Loucy (cell line): ENCODE measurements around the gene GNG8.

Experiments used
- H2AFZ ChIP-seq: fragments of 200-600 bp; sonication (generic); 2 replicates; pipeline ENCODE4 v1.6.0; 2016; ENCODE audit warnings: antibody characterized with exemption, mild to moderate bottlenecking, low read length, moderate library complexity
- H3F3A ChIP-seq: fragments of 200-600 bp; 2 replicates; pipeline ENCODE4 v1.6.0; 2016; ENCODE audit warnings: antibody characterized with exemption, low read depth, mild to moderate bottlenecking
- H3K27me3 ChIP-seq: fragments of 200-600 bp; sonication (generic); 2 replicates; pipeline ENCODE4 v1.6.1; 2014; ENCODE audit warnings: low read length, mild to moderate bottlenecking; ENCODE audit not compliant: insufficient read depth, poor library complexity, severe bottlenecking
- H3K36me3 ChIP-seq: fragments of 200-600 bp; sonication (generic); 2 replicates; pipeline ENCODE4 v1.6.1; 2016; ENCODE audit warnings: low read length; ENCODE audit not compliant: insufficient read depth
- H3K4me1 ChIP-seq: fragments of 200-600 bp; sonication (generic); 2 replicates; pipeline ENCODE4 v1.5.1; 2014; ENCODE audit warnings: low read length, mild to moderate bottlenecking; ENCODE audit not compliant: insufficient read depth, poor library complexity, severe bottlenecking
- H3K4me2 ChIP-seq: fragments of 200-600 bp; sonication (generic); 2 replicates; pipeline ENCODE4 v1.6.0; 2014; ENCODE audit warnings: antibody characterized with exemption, low read length, low read depth, mild to moderate bottlenecking; ENCODE audit not compliant: poor library complexity, severe bottlenecking
- H3K4me3 ChIP-seq: fragments of 200-600 bp; sonication (generic); 2 replicates; pipeline ENCODE4 v1.5.1; 2014; ENCODE audit warnings: low read length, mild to moderate bottlenecking, mixed read lengths; ENCODE audit not compliant: poor library complexity, severe bottlenecking
- H3K79me2 ChIP-seq: fragments of 200-600 bp; sonication (generic); 2 replicates; pipeline ENCODE4 v1.6.1; 2014; ENCODE audit warnings: low read length; ENCODE audit not compliant: insufficient read depth
- H3K9ac ChIP-seq: fragments of 200-600 bp; sonication (generic); 2 replicates; pipeline ENCODE4 v1.6.0; 2014; ENCODE audit warnings: mild to moderate bottlenecking, low read depth, low read length, moderate library complexity; ENCODE audit not compliant: poor library complexity, severe bottlenecking
- H3K9me2 ChIP-seq: fragments of 200-600 bp; sonication (generic); replicated peaks from 2 replicates; pipeline ENCODE4 v1.6.1; 2016; ENCODE audit warnings: low read depth, low read length, mixed read lengths
- H3K9me3 ChIP-seq: fragments of 200-600 bp; sonication (generic); 2 replicates; pipeline ENCODE4 v1.6.1; 2014; ENCODE audit warnings: mild to moderate bottlenecking, antibody characterized with exemption, low read length, low read depth; ENCODE audit not compliant: insufficient read depth
- H4K20me1 ChIP-seq: fragments of 200-600 bp; sonication (generic); 2 replicates; pipeline ENCODE4 v1.6.0; 2014; ENCODE audit warnings: antibody characterized with exemption, low read length, mild to moderate bottlenecking; ENCODE audit not compliant: insufficient read depth, poor library complexity, severe bottlenecking
- EZH2phosphoT487 ChIP-seq: fragments of 200-600 bp; IDR thresholded peaks from 2 replicates; pipeline ENCODE4 v1.6.1; 2018; ENCODE audit warnings: antibody characterized with exemption, mild to moderate bottlenecking, moderate library complexity, borderline replicate concordance
- TF ChIP-seq, protein P1 (sequence below): fragments of 200-600 bp; sonication (generic); conservative IDR thresholded peaks from 2 replicates; pipeline ENCODE4 v1.5.1; 2014; ENCODE audit warnings: mild to moderate bottlenecking, antibody characterized with exemption, low read length

Gene GNG8

DNA sequence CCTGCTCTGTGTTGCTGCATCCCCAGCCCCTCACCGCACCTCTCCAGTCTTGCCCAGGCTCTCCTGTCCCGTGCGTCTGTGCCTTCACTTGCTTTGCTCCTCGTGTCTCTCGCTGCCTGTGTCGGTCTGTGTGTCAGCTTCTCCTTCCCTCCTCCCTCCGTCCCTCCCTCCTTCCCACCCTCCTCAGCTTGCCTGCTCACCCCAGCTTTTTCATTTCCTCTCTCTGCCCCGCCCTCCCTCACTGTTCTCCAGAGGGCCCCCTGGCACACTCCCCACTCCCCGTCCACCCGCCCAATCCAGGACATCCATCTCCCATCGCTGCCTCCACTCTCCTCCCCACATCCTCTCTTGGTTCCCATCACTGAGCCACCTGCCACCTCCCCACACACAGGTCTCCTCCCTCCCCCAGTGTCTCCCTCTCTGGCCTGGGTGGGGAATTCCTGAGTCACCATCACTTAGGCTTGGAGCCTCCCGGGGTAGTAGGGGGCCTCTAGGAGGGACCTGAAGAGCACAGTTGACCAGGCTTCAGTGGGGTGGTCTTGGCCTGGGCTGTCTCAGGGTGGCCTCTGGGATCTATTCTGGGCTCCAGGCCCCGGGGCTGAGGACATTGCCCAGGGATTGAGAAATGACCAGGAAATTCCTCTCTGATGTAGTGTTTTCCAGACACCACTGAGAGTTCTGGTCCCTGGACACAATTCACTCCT, 10.9 kb downstream of the GNG8 start, which contains the start of gene PTGIR:
Gene PTGIR, minus strand, starts transcription at position 132 of the 704 bp plus-strand sequence. CDS start 864 bp downstream, outside the sequence.
- Histone ChIP-seq H3K79me2 (no peaks in the 10 kb centered on the region), H3K4me3 (no peak within 1 kb of the TSS), H3K9me2 (no peaks in the 10 kb centered on the region), H2AFZ (no peak within 1 kb of the TSS), H3K4me1 (peaks cover 6% of the 10 kb centered on the region), H3K9ac (no peak within 1 kb of the TSS), H3K36me3 (no peaks in the 10 kb centered on the region), H3K9me3 (no peaks in the 10 kb centered on the region), H3F3A (no peaks in the 10 kb centered on the region), H3K4me2 (no peak within 1 kb of the TSS), H3K27me3 (no peaks in the 10 kb centered on the region), H4K20me1 (no peaks in the 10 kb centered on the region)
- TF ChIP-seq, protein P1, sequence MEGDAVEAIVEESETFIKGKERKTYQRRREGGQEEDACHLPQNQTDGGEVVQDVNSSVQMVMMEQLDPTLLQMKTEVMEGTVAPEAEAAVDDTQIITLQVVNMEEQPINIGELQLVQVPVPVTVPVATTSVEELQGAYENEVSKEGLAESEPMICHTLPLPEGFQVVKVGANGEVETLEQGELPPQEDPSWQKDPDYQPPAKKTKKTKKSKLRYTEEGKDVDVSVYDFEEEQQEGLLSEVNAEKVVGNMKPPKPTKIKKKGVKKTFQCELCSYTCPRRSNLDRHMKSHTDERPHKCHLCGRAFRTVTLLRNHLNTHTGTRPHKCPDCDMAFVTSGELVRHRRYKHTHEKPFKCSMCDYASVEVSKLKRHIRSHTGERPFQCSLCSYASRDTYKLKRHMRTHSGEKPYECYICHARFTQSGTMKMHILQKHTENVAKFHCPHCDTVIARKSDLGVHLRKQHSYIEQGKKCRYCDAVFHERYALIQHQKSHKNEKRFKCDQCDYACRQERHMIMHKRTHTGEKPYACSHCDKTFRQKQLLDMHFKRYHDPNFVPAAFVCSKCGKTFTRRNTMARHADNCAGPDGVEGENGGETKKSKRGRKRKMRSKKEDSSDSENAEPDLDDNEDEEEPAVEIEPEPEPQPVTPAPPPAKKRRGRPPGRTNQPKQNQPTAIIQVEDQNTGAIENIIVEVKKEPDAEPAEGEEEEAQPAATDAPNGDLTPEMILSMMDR = no peak
- TF ChIP-seq EZH2phosphoT487 = no peak

DNA sequence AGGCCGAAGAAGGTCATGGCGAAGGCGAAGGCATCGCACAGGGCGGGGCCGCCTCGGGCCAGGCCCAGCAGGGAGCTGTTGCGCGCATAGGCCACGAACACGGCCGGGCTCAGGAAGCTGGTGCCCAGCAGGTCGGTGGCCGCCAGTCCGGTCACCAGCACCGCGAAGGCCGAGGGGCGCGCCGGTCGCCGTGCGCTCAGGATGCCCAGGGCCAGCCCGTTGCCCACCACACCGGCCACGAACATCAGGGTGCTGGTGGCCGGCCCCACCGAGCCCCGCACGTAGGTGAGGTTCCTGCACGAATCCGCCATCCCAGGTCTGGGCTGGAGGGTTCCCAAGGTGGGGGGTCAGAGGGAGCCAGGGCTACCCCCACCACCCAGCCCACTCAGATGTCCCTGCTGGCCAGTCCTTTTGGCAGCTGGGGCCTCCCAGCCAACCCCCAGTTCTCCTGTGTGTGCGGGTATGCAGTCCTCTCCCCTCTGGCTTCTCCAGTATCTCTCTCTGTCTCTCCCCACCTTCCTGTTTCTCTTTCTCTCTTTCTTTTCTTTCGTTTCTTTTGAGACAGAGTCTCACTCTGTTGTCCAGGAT, 12.0 kb downstream of the GNG8 start:
- Histone ChIP-seq H4K20me1 (no peaks in the 10 kb centered on the region), H3K4me2 (no peak overlapping the region), H3K27me3 (no peaks in the 10 kb centered on the region), H2AFZ (no peak overlapping the region), H3K36me3 (no peaks in the 10 kb centered on the region), H3K9me2 (no peaks in the 10 kb centered on the region), H3K9ac (no peak overlapping the region), H3K4me3 (no peak overlapping the region), H3K79me2 (no peaks in the 10 kb centered on the region), H3K9me3 (no peaks in the 10 kb centered on the region), H3F3A (no peaks in the 10 kb centered on the region), H3K4me1 (peaks cover 6% of the 10 kb centered on the region)
- TF ChIP-seq, protein P1 = no peak
- no peak for TF ChIP-seq EZH2phosphoT487

DNA sequence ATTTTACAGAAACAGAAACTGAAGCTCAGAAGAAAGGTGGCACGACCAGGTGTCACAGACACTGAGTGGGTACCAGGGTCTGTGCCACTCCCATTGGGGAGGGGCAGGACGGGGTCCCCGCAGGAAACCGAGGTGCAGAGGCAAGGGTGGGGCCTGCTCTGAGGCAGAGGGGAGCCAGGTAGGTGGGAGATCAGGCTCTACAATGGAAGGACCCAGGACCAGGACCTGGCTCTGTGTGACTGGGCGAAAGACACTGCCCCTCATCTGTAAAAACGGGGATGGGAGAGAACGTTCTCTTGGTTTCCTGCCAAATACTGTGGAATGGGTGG, 13.9 kb downstream of the GNG8 start:
- H3K9me2 ChIP-seq = no peaks in the 10 kb centered on the region
- H3K9me3 ChIP-seq = no peaks in the 10 kb centered on the region
- no peaks in the 10 kb centered on the region for H3K36me3 ChIP-seq
- no peaks in the 10 kb centered on the region for H3K79me2 ChIP-seq
- no peaks in the 10 kb centered on the region for H3K27me3 ChIP-seq
- H3K4me3 ChIP-seq = no peak overlapping the region
- peaks cover 6% of the 10 kb centered on the region for H3K4me1 ChIP-seq
- no peak overlapping the region for H3K4me2 ChIP-seq
- H3K9ac ChIP-seq = no peak overlapping the region
- no peaks in the 10 kb centered on the region for H3F3A ChIP-seq
- no peak for TF ChIP-seq EZH2phosphoT487
- H4K20me1 ChIP-seq = no peaks in the 10 kb centered on the region
- H2AFZ ChIP-seq = no peak overlapping the region
